Osteoblast (primary cell): ENCODE data around the gene PRSS38. TPM values are rescaled to one million over a fixed set of nuclear protein-coding genes. Genes with fewer than 3 reads are reported as not detected.

ENCODE experiments used
- DNase-seq: peaks from one replicate; pipeline ENCODE4 v3.0.0; 2011; ENCODE audit warnings: low spot score, mixed read lengths; ENCODE audit not compliant: insufficient read length; ENCODE audit errors: missing footprints
- H2AFZ ChIP-seq: 2 replicates; pipeline ENCODE4 v1.6.0; 2011; ENCODE audit warnings: mild to moderate bottlenecking, low read length
- H3K27ac ChIP-seq: 2 replicates; pipeline ENCODE4 v1.5.1; 2011; ENCODE audit warnings: mild to moderate bottlenecking, low read depth, low read length, moderate library complexity
- H3K27me3 ChIP-seq: 2 replicates; pipeline ENCODE4 v1.6.0; 2012; ENCODE audit warnings: mild to moderate bottlenecking, control low read depth, inconsistent platforms, low read length, moderate library complexity; ENCODE audit not compliant: insufficient read depth
- H3K36me3 ChIP-seq: 2 replicates; pipeline ENCODE4 v1.5.1; 2011; ENCODE audit warnings: mild to moderate bottlenecking, low read length, control low read depth, moderate library complexity; ENCODE audit not compliant: insufficient read depth
- H3K4me1 ChIP-seq: 2 replicates; pipeline ENCODE4 v1.5.1; 2011; ENCODE audit warnings: mild to moderate bottlenecking, low read length, control low read depth, moderate library complexity; ENCODE audit not compliant: insufficient read depth
- H3K4me2 ChIP-seq: 2 replicates; pipeline ENCODE4 v1.6.0; 2011; ENCODE audit warnings: mild to moderate bottlenecking, low read length; ENCODE audit not compliant: insufficient read depth
- H3K4me3 ChIP-seq: fragments of 200-600 bp; sonication (generic); 3 replicates; pipeline ENCODE4 v1.5.1; 2012; ENCODE audit warnings: mild to moderate bottlenecking, low read length, inconsistent platforms; ENCODE audit not compliant: insufficient read depth
- H3K79me2 ChIP-seq: 2 replicates; pipeline ENCODE4 v1.6.0; 2012; ENCODE audit warnings: mild to moderate bottlenecking, low read length, control low read depth, inconsistent platforms; ENCODE audit not compliant: insufficient read depth
- H3K9me3 ChIP-seq: 2 replicates; pipeline ENCODE4 v1.5.1; 2011; ENCODE audit warnings: low read depth, low read length, control low read depth
- H4K20me1 ChIP-seq: 2 replicates; pipeline ENCODE4 v1.6.0; 2012; ENCODE audit warnings: mild to moderate bottlenecking, low read length, control low read depth; ENCODE audit not compliant: insufficient read depth
- total RNA-seq: library from RNA; depleted of rRNA; stranded (reverse); fragments of >200 nt; gene quantifications from 2 replicates; pipeline ENCODE4 v1.2.3, GENCODE V29; 2012
- TF ChIP-seq, protein P1 (sequence below): IDR thresholded peaks from 2 replicates; pipeline ENCODE4 v1.5.1; 2011; ENCODE audit warnings: mild to moderate bottlenecking, low read depth, low read length, moderate library complexity; ENCODE audit errors: extremely low read depth

Gene PRSS38
- total RNA-seq, 1 donor = not detected

DNA sequence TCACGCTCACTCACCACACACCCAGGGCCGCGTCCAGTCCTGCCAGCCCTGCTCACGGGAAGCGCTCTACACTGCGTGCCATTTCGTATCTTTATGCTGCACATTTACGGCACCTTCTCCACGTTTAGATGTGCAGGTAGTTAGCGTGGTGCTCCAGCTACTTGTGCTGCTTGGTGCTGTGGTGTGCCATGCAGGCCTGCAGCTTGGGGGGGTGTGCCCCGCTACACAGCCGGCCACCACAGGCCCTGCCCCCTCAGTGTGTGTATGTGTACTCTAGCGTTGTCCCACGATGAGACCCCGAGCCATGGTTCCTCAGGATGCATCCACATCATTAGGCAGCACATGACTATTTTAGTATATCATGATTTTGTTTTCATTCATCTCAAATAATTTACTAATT is 41.9 kb upstream of the PRSS38 start:
- H2AFZ ChIP-seq = no peak overlapping the region
- H3K4me3 ChIP-seq = no peak overlapping the region
- no peaks in the 10 kb centered on the region for H3K9me3 ChIP-seq
- H3K4me2 ChIP-seq = no peak overlapping the region
- peak; percentile 25 for DNase-seq
- peaks cover 22% of the 10 kb centered on the region for H3K4me1 ChIP-seq
- H3K27me3 ChIP-seq = no peaks in the 10 kb centered on the region
- peaks cover 22% of the 10 kb centered on the region for H4K20me1 ChIP-seq
- peaks cover 14% of the 10 kb centered on the region for H3K36me3 ChIP-seq
- TF ChIP-seq, protein P1, sequence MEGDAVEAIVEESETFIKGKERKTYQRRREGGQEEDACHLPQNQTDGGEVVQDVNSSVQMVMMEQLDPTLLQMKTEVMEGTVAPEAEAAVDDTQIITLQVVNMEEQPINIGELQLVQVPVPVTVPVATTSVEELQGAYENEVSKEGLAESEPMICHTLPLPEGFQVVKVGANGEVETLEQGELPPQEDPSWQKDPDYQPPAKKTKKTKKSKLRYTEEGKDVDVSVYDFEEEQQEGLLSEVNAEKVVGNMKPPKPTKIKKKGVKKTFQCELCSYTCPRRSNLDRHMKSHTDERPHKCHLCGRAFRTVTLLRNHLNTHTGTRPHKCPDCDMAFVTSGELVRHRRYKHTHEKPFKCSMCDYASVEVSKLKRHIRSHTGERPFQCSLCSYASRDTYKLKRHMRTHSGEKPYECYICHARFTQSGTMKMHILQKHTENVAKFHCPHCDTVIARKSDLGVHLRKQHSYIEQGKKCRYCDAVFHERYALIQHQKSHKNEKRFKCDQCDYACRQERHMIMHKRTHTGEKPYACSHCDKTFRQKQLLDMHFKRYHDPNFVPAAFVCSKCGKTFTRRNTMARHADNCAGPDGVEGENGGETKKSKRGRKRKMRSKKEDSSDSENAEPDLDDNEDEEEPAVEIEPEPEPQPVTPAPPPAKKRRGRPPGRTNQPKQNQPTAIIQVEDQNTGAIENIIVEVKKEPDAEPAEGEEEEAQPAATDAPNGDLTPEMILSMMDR = no peak
- no peak overlapping the region for H3K27ac ChIP-seq
- no peaks in the 10 kb centered on the region for H3K79me2 ChIP-seq

DNA sequence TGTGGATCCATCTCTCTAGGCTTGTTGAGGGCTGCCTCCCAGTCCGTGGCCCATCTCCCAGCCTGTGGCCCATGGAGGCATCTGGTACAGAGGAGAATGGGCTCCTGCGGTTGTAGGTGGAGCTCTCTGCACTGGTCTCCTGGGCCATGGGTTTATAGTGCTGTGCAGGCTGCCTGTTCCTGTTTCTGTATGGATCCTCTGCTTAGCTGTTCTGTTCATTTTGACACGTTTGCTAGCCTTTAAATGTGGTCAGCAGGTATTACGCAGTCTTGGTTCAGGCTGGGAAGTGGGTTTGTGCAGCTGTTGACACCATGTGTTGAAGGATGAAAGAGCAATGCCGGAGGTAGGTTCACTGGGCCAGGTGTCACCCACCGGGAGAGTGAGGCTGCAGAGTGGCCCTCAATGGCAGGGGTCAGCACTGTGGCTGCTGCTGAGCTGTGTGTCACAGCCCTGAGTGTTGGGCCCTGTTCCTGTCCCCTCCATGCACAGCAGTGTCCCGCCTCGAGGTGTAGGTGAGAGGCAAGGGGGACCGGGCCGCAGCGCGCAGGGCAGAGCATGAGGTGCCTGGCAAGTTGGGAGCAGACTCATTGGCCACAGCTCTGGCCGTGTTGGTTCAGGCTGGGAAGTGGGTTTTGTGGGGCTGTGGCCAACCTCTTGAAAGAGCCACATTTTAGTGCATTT is 41.3 kb upstream of the PRSS38 start:
- Histone ChIP-seq H3K79me2 (no peaks in the 10 kb centered on the region), H3K36me3 (peaks cover 12% of the 10 kb centered on the region), H3K9me3 (no peaks in the 10 kb centered on the region), H3K4me1 (peaks cover 27% of the 10 kb centered on the region), H3K27ac (no peak overlapping the region), H3K4me3 (no peak overlapping the region), H2AFZ (no peak overlapping the region), H4K20me1 (peaks cover 29% of the 10 kb centered on the region), H3K4me2 (no peak overlapping the region), H3K27me3 (no peaks in the 10 kb centered on the region)
- peak; percentile 42 for DNase-seq
- TF ChIP-seq, protein P1 = no peak

DNA sequence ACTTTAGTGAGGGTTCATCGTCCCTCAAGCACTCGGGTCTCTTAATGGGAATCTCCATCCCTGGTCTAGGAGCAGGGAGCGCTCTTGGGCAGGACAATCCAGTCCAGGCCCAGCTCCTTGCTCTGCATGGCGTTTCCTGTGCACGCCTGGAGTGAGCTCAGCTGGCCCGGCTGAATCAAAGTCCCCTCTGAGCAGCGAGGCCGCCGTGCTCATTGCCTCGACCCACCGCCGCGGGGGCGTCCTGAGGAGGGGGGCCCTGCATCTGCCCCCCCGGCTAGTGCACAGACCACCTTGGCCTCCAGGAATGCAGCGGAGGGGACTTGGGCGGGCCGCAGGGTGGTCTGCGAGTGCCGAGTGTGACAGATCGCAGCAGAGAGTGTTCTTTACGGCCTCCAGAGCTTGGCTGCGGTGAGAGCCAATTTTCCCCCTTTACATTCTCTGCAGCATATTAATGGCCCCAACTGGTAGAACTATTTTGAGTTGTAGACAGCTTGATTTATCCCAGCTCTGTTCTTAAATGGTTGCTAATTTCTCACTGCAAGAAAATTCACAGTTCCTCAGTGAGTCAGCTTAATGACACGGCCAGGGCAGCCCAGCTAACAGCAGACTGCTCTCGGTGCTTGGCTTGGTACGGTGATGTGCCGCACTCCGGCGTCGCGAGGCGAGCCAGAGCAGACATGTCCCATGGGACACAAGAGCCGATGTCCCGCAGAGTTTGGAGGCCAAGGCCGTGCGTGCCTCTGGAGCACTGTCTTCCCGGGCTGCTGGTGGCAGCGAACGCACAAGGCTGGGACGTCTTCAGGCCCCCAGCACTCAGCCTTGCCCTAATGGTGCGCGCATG is 40.4 kb upstream of the PRSS38 start:
- H3K4me1 ChIP-seq = peaks cover 27% of the 10 kb centered on the region
- TF ChIP-seq, protein P1 = no peak
- H3K4me3 ChIP-seq = no peak overlapping the region
- peak; percentile 75 for DNase-seq
- peaks cover 37% of the 10 kb centered on the region for H4K20me1 ChIP-seq
- H3K9me3 ChIP-seq = no peaks in the 10 kb centered on the region
- H3K4me2 ChIP-seq = no peak overlapping the region
- H3K79me2 ChIP-seq = no peaks in the 10 kb centered on the region
- H3K36me3 ChIP-seq = peaks cover 12% of the 10 kb centered on the region
- peak overlapping the region; percentile 23 for H3K27ac ChIP-seq
- H2AFZ ChIP-seq = no peak overlapping the region
- no peaks in the 10 kb centered on the region for H3K27me3 ChIP-seq

DNA sequence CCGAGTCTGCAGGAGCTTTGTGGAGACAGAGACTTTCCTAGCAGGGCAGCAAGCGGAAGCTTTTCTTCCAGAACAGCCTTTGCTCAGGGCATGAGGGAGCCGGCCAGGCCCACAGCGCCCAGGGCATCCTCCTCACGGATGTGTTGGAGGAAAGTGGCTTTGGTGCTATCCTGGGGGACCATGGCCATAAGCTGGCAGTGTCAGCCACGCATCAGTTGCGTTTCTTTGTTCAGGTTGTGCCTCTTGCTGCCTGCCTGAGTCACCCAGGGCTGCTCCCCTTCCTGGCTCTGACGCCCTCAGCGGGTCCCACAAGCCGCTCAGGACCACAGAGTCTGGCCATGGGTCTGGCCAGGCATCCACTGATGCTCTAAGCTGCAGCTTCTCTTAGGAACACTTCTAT is 39.6 kb upstream of the PRSS38 start:
- no peaks in the 10 kb centered on the region for H3K79me2 ChIP-seq
- peak; percentile 55 for DNase-seq
- peaks cover 27% of the 10 kb centered on the region for H3K4me1 ChIP-seq
- TF ChIP-seq, protein P1 = no peak
- no peak overlapping the region for H3K4me2 ChIP-seq
- H4K20me1 ChIP-seq = peaks cover 39% of the 10 kb centered on the region
- H3K4me3 ChIP-seq = no peak overlapping the region
- no peak overlapping the region for H3K27ac ChIP-seq
- peaks cover 10% of the 10 kb centered on the region for H3K36me3 ChIP-seq
- H2AFZ ChIP-seq = no peak overlapping the region
- H3K9me3 ChIP-seq = no peaks in the 10 kb centered on the region
- H3K27me3 ChIP-seq = no peaks in the 10 kb centered on the region
